Lower leg skin (tissue), 3 donors: ENCODE measurements around the gene IFT88.

Experiments
- CTCF ChIP-seq, 3 donors: fragments of 450-650 bp; IDR thresholded peaks; one replicate each; pipeline ENCODE4 v1.5.1; 2016; ENCODE audit warnings: antibody characterized with exemption in 3 of 3, mild to moderate bottlenecking in 3 of 3, moderate library complexity in 2 of 3
- POLR2A ChIP-seq, 2 donors: fragments of 450-650 bp; IDR thresholded peaks; one replicate each; pipeline ENCODE4 v1.6.1; 2016 to 2017; ENCODE audit warnings: antibody characterized with exemption in 2 of 2, mild to moderate bottlenecking in 1 of 2, moderate library complexity in 1 of 2

GRCh38 chr13:20709782-20710181 is 142.8 kb downstream of the IFT88 start:
- no peak for TF ChIP-seq POLR2A (IDR thresholded peaks at IDR 0.05)
- TF ChIP-seq CTCF (IDR thresholded peaks at IDR 0.05), result no peak
